H1 (cell line): Measurements from ENCODE around the gene AGPAT4. TPM values are rescaled to one million over a fixed set of nuclear protein-coding genes. Genes with fewer than 3 reads are reported as not detected.

Source experiments
- CTCF ChIA-PET: fragments of 300-600 bp; sonication (Branson Sonifier 250); formaldehyde crosslinking; loops from one replicate; lab custom pipeline; 2021; ENCODE audit not compliant: partially characterized antibody; lab: Charles Lee
- POLR2A ChIA-PET: fragments of 300-600 bp; sonication (Branson Sonifier 250); formaldehyde crosslinking; loops from one replicate; lab custom pipeline; 2021; ENCODE audit warnings: inconsistent platforms; ENCODE audit not compliant: partially characterized antibody; lab: Charles Lee
- DNase-seq, 2 experiments: peaks; one replicate each; pipeline versions ENCODE4 v3.0.0 to v3.0.0-alpha.2; 2010 to 2022; ENCODE audit warnings: low spot score in 2 of 2, low read depth in 1 of 2, mixed read lengths in 1 of 2
- FAIRE-seq: peaks from 2 replicates; lab custom pipeline; 2011; peaks lifted over from hg19 to GRCh38; lab: Jason Lieb, UNC
- H2AFZ ChIP-seq: 2 replicates; pipeline ENCODE4 v1.8.1; 2012; ENCODE audit warnings: low read length, inconsistent platforms
- H2AK5ac ChIP-seq: 2 replicates; pipeline ENCODE4 v1.6.1; 2013; ENCODE audit warnings: low read depth, low read length
- H2BK120ac ChIP-seq: replicated peaks from 2 replicates; pipeline ENCODE3; 2013; ENCODE audit warnings: low read depth, low read length, inconsistent platforms
- H2BK12ac ChIP-seq: 2 replicates; pipeline ENCODE4 v1.6.1; 2013; ENCODE audit warnings: low read depth, low read length
- H2BK15ac ChIP-seq: 2 replicates; pipeline ENCODE4 v1.6.1; 2013; ENCODE audit warnings: low read length
- H2BK20ac ChIP-seq: 2 replicates; pipeline ENCODE4 v1.6.1; 2013; ENCODE audit warnings: low read length
- H2BK5ac ChIP-seq: 2 replicates; pipeline ENCODE4 v1.6.1; 2013; ENCODE audit warnings: low read depth, low read length
- H3K14ac ChIP-seq: 2 replicates; pipeline ENCODE4 v1.6.1; 2013; ENCODE audit warnings: inconsistent platforms; ENCODE audit not compliant: insufficient read length
- H3K18ac ChIP-seq: 2 replicates; pipeline ENCODE4 v1.6.1; 2013; ENCODE audit warnings: low read length; ENCODE audit errors: extremely low read depth
- H3K23ac ChIP-seq: 2 replicates; pipeline ENCODE4 v1.6.1; 2013; ENCODE audit warnings: inconsistent platforms; ENCODE audit not compliant: insufficient read length
- H3K23me2 ChIP-seq: 2 replicates; pipeline ENCODE4 v1.6.1; 2013; ENCODE audit warnings: low read depth, low read length
- H3K27ac ChIP-seq: 2 replicates; pipeline ENCODE4 v1.6.1; 2011; ENCODE audit warnings: low read depth, low read length, inconsistent platforms
- H3K27me3 ChIP-seq, 4 experiments: replicated peaks in 1 of 4; 1 replicate in 1 of 4; 2 replicates in 3 of 4; pipeline versions ENCODE4 v1.6.1 to v1.8.1; 2011 to 2013; ENCODE audit warnings: low read length in 3 of 4, mild to moderate bottlenecking in 3 of 4, inconsistent platforms in 2 of 4, mixed read lengths in 2 of 4, moderate library complexity in 1 of 4; ENCODE audit not compliant: control insufficient read depth in 3 of 4, insufficient read depth in 3 of 4; ENCODE audit errors: extremely low read depth in 1 of 4
- H3K36me3 ChIP-seq, 4 experiments: 2 replicates each; pipeline versions ENCODE4 v1.6.1 to v1.8.1; 2011 to 2013; ENCODE audit warnings: mild to moderate bottlenecking in 4 of 4, low read length in 3 of 4, moderate library complexity in 2 of 4, control low read depth in 1 of 4, inconsistent platforms in 1 of 4; ENCODE audit not compliant: insufficient read depth in 4 of 4, control insufficient read depth in 2 of 4
- H3K4ac ChIP-seq: replicated peaks from 2 replicates; pipeline ENCODE3; 2013; ENCODE audit warnings: low read length, low read depth, mixed read lengths, inconsistent platforms; ENCODE audit not compliant: insufficient read length
- H3K4me1 ChIP-seq, 4 experiments: replicated peaks in 1 of 4; 1 replicate in 1 of 4; 2 replicates in 3 of 4; pipeline versions ENCODE4 v1.6.1 to v1.8.1; 2011 to 2013; ENCODE audit warnings: low read length in 3 of 4, inconsistent platforms in 2 of 4, mixed read lengths in 1 of 4; ENCODE audit not compliant: insufficient read depth in 4 of 4, control insufficient read depth in 3 of 4
- H3K4me2 ChIP-seq, 2 experiments: 2 replicates each; pipeline versions ENCODE4 v1.6.1 to v1.8.1; 2011 to 2013; ENCODE audit warnings: low read depth in 2 of 2, low read length in 2 of 2, control low read depth in 1 of 2, inconsistent platforms in 1 of 2, mild to moderate bottlenecking in 1 of 2; ENCODE audit not compliant: insufficient read depth in 1 of 2
- H3K4me3 ChIP-seq, 4 experiments: fragments of 200-600, 300-600 bp in 1 of 4; sonication (generic), shearing (Covaris generic), sonication (Bioruptor Twin) in 1 of 4; 2 replicates each; pipeline versions ENCODE4 v1.5.1 to v1.8.1; 2011 to 2016; ENCODE audit warnings: low read length in 4 of 4, low read depth in 3 of 4, control low read depth in 2 of 4, inconsistent platforms in 2 of 4, mild to moderate bottlenecking in 2 of 4, mixed read lengths in 1 of 4, moderate library complexity in 1 of 4; ENCODE audit not compliant: insufficient read depth in 2 of 4; ENCODE audit errors: extremely low read depth in 1 of 4
- H3K56ac ChIP-seq: replicated peaks from 2 replicates; pipeline ENCODE3; 2013; ENCODE audit warnings: low read depth, mild to moderate bottlenecking, mixed read lengths, low read length, inconsistent platforms; ENCODE audit not compliant: insufficient read length
- H3K79me1 ChIP-seq: 2 replicates; pipeline ENCODE4 v1.6.1; 2013; ENCODE audit warnings: low read depth, low read length, control low read depth
- H3K79me2 ChIP-seq, 2 experiments: 2 replicates each; pipeline versions ENCODE4 v1.6.1 to v1.8.1; 2012 to 2013; ENCODE audit warnings: low read length in 2 of 2, mild to moderate bottlenecking in 2 of 2, inconsistent platforms in 1 of 2; ENCODE audit not compliant: insufficient read depth in 2 of 2, control insufficient read depth in 1 of 2
- H3K9ac ChIP-seq, 4 experiments: replicated peaks in 1 of 4; 1 replicate in 1 of 4; 2 replicates in 3 of 4; pipeline versions ENCODE4 v1.6.1 to v1.8.1; 2011 to 2013; ENCODE audit warnings: low read depth in 3 of 4, low read length in 3 of 4, control low read depth in 2 of 4, mild to moderate bottlenecking in 2 of 4, moderate library complexity in 2 of 4, inconsistent platforms in 1 of 4; ENCODE audit errors: extremely low read depth in 1 of 4
- H3K9me3 ChIP-seq, 2 experiments: 2 replicates each; pipeline versions ENCODE4 v1.6.1 to v1.8.1; 2012 to 2013; ENCODE audit warnings: mild to moderate bottlenecking in 2 of 2, moderate library complexity in 2 of 2, control low read depth in 1 of 2, inconsistent platforms in 1 of 2, low read depth in 1 of 2, low read length in 1 of 2, mixed read lengths in 1 of 2; ENCODE audit not compliant: insufficient read depth in 2 of 2
- H4K20me1 ChIP-seq, 2 experiments: replicated peaks in 1 of 2; 2 replicates each; pipeline versions ENCODE3 to v1.8.1; 2011 to 2013; ENCODE audit warnings: inconsistent platforms in 2 of 2, low read length in 2 of 2, mild to moderate bottlenecking in 1 of 2; ENCODE audit not compliant: insufficient read depth in 2 of 2, control insufficient read depth in 1 of 2
- H4K5ac ChIP-seq: 2 replicates; pipeline ENCODE4 v1.6.1; 2013; ENCODE audit warnings: low read length, low read depth, mixed read lengths, inconsistent platforms; ENCODE audit not compliant: insufficient read length
- H4K8ac ChIP-seq: 2 replicates; pipeline ENCODE4 v1.8.0; 2013; ENCODE audit warnings: mild to moderate bottlenecking, moderate library complexity, low read length, inconsistent platforms; ENCODE audit not compliant: insufficient read depth; ENCODE audit errors: extremely low read depth
- H4K91ac ChIP-seq: replicated peaks from 2 replicates; pipeline ENCODE3; 2013; ENCODE audit warnings: low read length, mixed read lengths, inconsistent platforms; ENCODE audit not compliant: insufficient read length
- BCL11A ChIP-seq, 2 experiments: IDR thresholded peaks; one replicate each; pipeline ENCODE4 v1.6.1; 2011; ENCODE audit warnings: low read depth in 2 of 2, low read length in 2 of 2, mild to moderate bottlenecking in 2 of 2
- POLR2AphosphoS5 ChIP-seq: IDR thresholded peaks from 2 replicates; pipeline ENCODE4 v1.6.1; 2011; ENCODE audit warnings: low read depth, low read length
- WGBS, 2 experiments: shearing (Covaris generic) in 1 of 2; methylation state at CpG; one replicate each; pipeline versions ENCODE4 v1.1.6 to v1.1.7; 2013 to 2015; ENCODE audit warnings: low lambda C conversion rate in 2 of 2, mixed read lengths in 2 of 2, inconsistent platforms in 1 of 2, low coverage in 1 of 2, missing lambda C conversion rate in 1 of 2; ENCODE audit not compliant: insufficient replicate concordance in 2 of 2, insufficient coverage in 1 of 2, insufficient read length in 1 of 2; ENCODE audit errors: extremely low coverage in 1 of 2, missing lambda C conversion rate in 1 of 2; 5-methylcytosine and 5-hydroxymethylcytosine counted together
- polyA plus RNA-seq, 7 experiments: library from polyadenylated mRNA; depleted of rRNA in 3 of 7; stranded (reverse) in 5 of 7; unstranded in 2 of 7; fragments of >200 nt in 5 of 7; fragments of 200-250 nt in 2 of 7; gene quantifications; 1 replicate in 5 of 7; 2 replicates in 1 of 7; 4 replicates in 1 of 7; pipeline versions ENCODE4 v1.2.1 to v1.2.3, GENCODE V29; 2011 to 2013; ENCODE audit warnings: missing spikeins in 2 of 7, mixed read lengths in 2 of 7
- total RNA-seq: library from RNA; stranded (reverse); fragmentation: NEBNext Ultra II Directional; extraction: Animal tissue kit (Norgen Biotek cat#: 25700); gene quantifications from 2 replicates; pipeline ENCODE4 v1.2.1, GENCODE V29; 2021

AGPAT4 gene
- total and polyA plus RNA-seq, 2 of the 8 experiments (the other 6 are each of a cell fraction or from before 2014, with no cell fraction given): 13.5 to 23.8 TPM

DNA sequence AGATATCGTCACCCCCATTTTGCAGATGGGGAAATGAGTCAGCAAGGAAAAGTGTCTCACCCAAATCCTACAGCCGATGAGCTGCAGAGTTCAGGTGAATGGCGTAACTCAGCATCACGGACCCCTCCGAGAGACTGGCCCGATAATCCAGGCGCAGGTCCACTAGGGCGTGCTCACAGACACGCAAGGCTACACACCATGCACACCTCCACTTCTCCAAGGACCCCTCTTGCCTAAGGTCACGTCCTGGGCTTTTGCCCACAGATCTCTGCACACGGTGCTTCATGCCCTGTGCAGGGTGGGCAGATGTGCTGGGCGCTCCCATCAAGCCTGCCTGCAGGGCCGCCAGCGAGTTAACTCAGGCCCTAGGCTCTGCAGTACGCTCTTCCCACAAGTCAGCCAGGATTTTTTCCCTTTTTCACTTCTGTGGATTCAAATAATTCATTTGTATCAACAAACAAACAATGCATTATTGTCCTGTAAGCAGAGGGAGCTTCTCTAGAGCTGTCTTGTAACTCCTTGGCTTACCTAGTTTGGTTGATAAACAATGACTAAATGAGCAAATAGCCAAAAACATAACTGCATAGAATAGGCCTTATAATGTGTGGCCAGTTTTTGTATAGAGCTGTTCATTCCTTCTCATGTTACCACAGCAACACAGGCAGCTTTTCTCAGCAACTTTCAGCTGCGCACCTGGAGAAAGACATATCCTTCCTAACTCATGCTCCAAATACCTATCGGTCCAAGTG lies 139.1 kb downstream of the AGPAT4 start:
- POLR2A ChIA-PET: no interaction called here
- Histone ChIP-seq H3K36me3 (peaks cover 2 to 33% (median 15%) of the 10 kb centered on the region in 4 experiments; a peak in 4 of 8 replicates), H2BK12ac (no peak overlapping the region), H3K79me1 (no peaks in the 10 kb centered on the region), H3K79me2 (no peaks in the 10 kb centered on the region), H2BK120ac (no peak overlapping the region), H3K4me1 (no peaks in the 10 kb centered on the region), H3K9ac (no peak overlapping the region), H3K4ac (no peak overlapping the region), H3K9me3 (peaks cover 3 to 6% of the 10 kb centered on the region in 2 experiments; a peak in 2 of 4 replicates), H2BK15ac (no peak overlapping the region), H3K4me2 (no peak overlapping the region), H3K18ac (no peak overlapping the region; the same call in 1 of the 2 replicates), H4K91ac (no peak overlapping the region), H2AFZ (no peak overlapping the region), H3K23me2 (no peaks in the 10 kb centered on the region), H2BK5ac (no peak overlapping the region), H4K20me1 (peaks cover 0 to 2% of the 10 kb centered on the region in 2 experiments), H3K14ac (no peak overlapping the region), H3K27me3 (no peaks in the 10 kb centered on the region), H2AK5ac (no peak overlapping the region), H4K8ac (no peak overlapping the region), H2BK20ac (no peak overlapping the region), H3K56ac (no peak overlapping the region), H3K23ac (no peak overlapping the region), H3K4me3 (no peak overlapping the region), H4K5ac (no peak overlapping the region), H3K27ac (no peak overlapping the region)
- no peak for DNase-seq
- CTCF ChIA-PET: interaction anchor here (0.6 to 1.7 kb wide), 8 partner anchors 9 to 243 kb away, joined by 3 to 6 read pairs (median 4); no protein-coding TSS in a partner anchor
- FAIRE-seq: no peak
- TF ChIP-seq BCL11A (IDR thresholded peaks at IDR 0.05; ENCODE audit: low read depth in 2 of 2, low read length in 2 of 2): no peak
- peak; percentile 55; the same call in 1 of the 2 replicates for TF ChIP-seq POLR2AphosphoS5
- 96% methylated on average over 15 of the region's 17 CpGs; no CpG with 5 or more reads in 1 of the 2 experiments for WGBS, 2 experiments
